Measurements from ENCODE around the gene CACNA2D2.

The CACNA2D2 gene

DNA sequence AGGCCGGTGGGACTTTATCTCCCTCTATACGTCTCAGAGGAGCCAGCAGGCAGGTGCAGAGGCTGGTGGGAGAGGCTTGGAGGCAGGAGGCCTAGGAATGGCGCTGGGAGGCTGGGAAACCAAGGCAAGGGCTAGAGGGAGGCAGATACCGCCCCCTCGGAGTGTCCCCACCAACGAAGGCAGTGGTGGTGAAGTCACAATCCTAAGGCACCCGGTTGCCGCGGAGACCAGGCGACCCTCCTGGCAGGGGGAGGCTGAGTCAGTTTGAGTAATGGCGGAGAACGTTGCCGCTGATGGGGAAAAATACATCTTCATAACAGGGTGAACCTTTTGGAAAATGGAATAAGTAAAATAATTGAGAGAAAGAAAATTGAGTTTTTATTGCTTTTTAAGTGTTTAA lies 29.9 kb upstream of the CACNA2D2 start:
- Histone ChIP-seq H3K36me3 (ENCODE audit: low read length) (no peaks in the 10 kb centered on the region), H3K4me2 (ENCODE audit: low read depth, low read length, poor library complexity, severe bottlenecking) (no peak overlapping the region), H3F3A (ENCODE audit: insufficient read depth) (no peaks in the 10 kb centered on the region), H4K20me1 (ENCODE audit: low read depth, low read length) (no peaks in the 10 kb centered on the region), H3K9me3 (ENCODE audit: insufficient read depth, low read length) (no peaks in the 10 kb centered on the region), H3K4me3 (ENCODE audit: insufficient read depth, low read length, poor library complexity, severe bottlenecking) (no peak overlapping the region), H3K27ac (ENCODE audit: low read depth, low read length) (no peak overlapping the region), H3K9me2 (replicated peaks; ENCODE audit: insufficient read depth, low read length) (no peaks in the 10 kb centered on the region), H3K79me2 (ENCODE audit: insufficient read depth, low read length) (no peaks in the 10 kb centered on the region), H3K9ac (ENCODE audit: low read length) (no peak overlapping the region), H2AFZ (ENCODE audit: low read depth, low read length, severe bottlenecking) (no peak overlapping the region), H3K27me3 (ENCODE audit: low read length) (no peaks in the 10 kb centered on the region)
- TF ChIP-seq, protein P1, sequence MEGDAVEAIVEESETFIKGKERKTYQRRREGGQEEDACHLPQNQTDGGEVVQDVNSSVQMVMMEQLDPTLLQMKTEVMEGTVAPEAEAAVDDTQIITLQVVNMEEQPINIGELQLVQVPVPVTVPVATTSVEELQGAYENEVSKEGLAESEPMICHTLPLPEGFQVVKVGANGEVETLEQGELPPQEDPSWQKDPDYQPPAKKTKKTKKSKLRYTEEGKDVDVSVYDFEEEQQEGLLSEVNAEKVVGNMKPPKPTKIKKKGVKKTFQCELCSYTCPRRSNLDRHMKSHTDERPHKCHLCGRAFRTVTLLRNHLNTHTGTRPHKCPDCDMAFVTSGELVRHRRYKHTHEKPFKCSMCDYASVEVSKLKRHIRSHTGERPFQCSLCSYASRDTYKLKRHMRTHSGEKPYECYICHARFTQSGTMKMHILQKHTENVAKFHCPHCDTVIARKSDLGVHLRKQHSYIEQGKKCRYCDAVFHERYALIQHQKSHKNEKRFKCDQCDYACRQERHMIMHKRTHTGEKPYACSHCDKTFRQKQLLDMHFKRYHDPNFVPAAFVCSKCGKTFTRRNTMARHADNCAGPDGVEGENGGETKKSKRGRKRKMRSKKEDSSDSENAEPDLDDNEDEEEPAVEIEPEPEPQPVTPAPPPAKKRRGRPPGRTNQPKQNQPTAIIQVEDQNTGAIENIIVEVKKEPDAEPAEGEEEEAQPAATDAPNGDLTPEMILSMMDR (IDR thresholded peaks at IDR 0.05; ENCODE audit: insufficient read depth, low read length, poor library complexity, severe bottlenecking), result no peak
- no peak for TF ChIP-seq EZH2phosphoT487 (conservative IDR thresholded peaks at IDR 0.05; ENCODE audit: low read length)

DNA sequence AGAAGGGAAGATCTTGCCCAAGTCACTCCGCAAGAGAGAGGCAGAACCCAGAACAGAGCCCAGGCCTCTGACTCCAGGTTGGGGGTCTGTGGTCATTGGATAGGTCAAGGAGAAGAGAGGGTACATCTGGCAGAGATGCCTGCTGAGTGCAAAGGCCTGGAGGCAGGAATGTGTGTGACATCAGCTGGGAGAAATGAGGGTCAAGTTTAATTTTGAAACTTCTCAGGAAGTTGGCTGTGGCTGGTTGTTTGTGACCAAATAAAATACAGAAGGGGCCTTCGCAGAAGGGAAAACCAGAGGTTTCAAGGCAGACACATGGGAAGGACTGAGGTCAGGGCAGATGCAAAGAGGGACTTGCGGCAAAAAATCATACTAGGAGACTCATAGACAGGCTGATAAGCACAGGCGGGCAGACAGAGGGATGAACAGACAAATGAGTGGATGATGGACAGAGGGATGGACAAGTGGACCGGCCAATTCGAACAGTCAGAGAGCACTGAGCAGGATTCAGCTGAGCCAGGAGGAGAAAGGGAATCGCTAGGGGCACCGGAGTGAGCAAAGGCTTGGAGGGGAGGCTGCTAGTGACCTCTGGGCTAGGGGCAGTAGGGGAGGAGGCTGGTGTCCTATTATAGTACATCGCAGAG lies 28.8 kb upstream of the CACNA2D2 start:
- no peaks in the 10 kb centered on the region for H3K36me3 ChIP-seq (ENCODE audit: low read length)
- no peak overlapping the region for H3K9ac ChIP-seq (ENCODE audit: low read length)
- no peaks in the 10 kb centered on the region for H3K9me2 ChIP-seq (replicated peaks; ENCODE audit: insufficient read depth, low read length)
- no peaks in the 10 kb centered on the region for H3K9me3 ChIP-seq (ENCODE audit: insufficient read depth, low read length)
- no peaks in the 10 kb centered on the region for H3K79me2 ChIP-seq (ENCODE audit: insufficient read depth, low read length)
- no peaks in the 10 kb centered on the region for H3F3A ChIP-seq (ENCODE audit: insufficient read depth)
- TF ChIP-seq, protein P1 (IDR thresholded peaks at IDR 0.05; ENCODE audit: insufficient read depth, low read length, poor library complexity, severe bottlenecking), result no peak
- no peak for TF ChIP-seq EZH2phosphoT487 (conservative IDR thresholded peaks at IDR 0.05; ENCODE audit: low read length)
- no peaks in the 10 kb centered on the region for H3K27me3 ChIP-seq (ENCODE audit: low read length)
- no peak overlapping the region for H3K27ac ChIP-seq (ENCODE audit: low read depth, low read length)
- H3K4me3 ChIP-seq (ENCODE audit: insufficient read depth, low read length, poor library complexity, severe bottlenecking), result no peak overlapping the region
- H4K20me1 ChIP-seq (ENCODE audit: low read depth, low read length), result no peaks in the 10 kb centered on the region
- H2AFZ ChIP-seq (ENCODE audit: low read depth, low read length, severe bottlenecking), result no peak overlapping the region
- no peak overlapping the region for H3K4me2 ChIP-seq (ENCODE audit: low read depth, low read length, poor library complexity, severe bottlenecking)

DNA sequence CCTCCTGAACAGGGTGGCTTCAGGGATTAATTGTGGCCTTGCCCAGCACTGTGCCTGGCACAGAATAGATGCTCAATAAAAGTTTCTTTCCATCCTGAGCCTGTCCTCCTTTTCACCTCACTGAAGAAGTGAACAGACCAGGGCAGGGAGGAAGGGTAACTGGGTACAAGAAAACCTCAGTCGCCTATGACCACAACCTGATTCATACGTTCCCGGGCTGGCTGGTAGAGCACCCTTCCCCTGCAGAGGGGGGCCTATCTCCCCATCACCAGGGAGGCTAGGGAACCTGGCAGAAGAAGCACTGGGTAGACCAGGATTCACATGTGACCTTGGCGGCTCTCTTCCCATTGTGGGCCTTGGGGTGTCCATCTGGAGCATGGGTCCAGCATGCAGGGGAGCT lies 27.8 kb upstream of the CACNA2D2 start:
- H3K9ac ChIP-seq (ENCODE audit: low read length), result no peak overlapping the region
- H3K9me3 ChIP-seq (ENCODE audit: insufficient read depth, low read length), result no peaks in the 10 kb centered on the region
- no peak overlapping the region for H3K4me2 ChIP-seq (ENCODE audit: low read depth, low read length, poor library complexity, severe bottlenecking)
- H3K79me2 ChIP-seq (ENCODE audit: insufficient read depth, low read length), result no peaks in the 10 kb centered on the region
- H3K27ac ChIP-seq (ENCODE audit: low read depth, low read length), result no peak overlapping the region
- no peaks in the 10 kb centered on the region for H3K36me3 ChIP-seq (ENCODE audit: low read length)
- TF ChIP-seq, protein P1 (IDR thresholded peaks at IDR 0.05; ENCODE audit: insufficient read depth, low read length, poor library complexity, severe bottlenecking), result no peak
- no peak for TF ChIP-seq EZH2phosphoT487 (conservative IDR thresholded peaks at IDR 0.05; ENCODE audit: low read length)
- H2AFZ ChIP-seq (ENCODE audit: low read depth, low read length, severe bottlenecking), result no peak overlapping the region
- no peaks in the 10 kb centered on the region for H3F3A ChIP-seq (ENCODE audit: insufficient read depth)
- no peaks in the 10 kb centered on the region for H3K9me2 ChIP-seq (replicated peaks; ENCODE audit: insufficient read depth, low read length)
- H4K20me1 ChIP-seq (ENCODE audit: low read depth, low read length), result no peaks in the 10 kb centered on the region
- H3K4me3 ChIP-seq (ENCODE audit: insufficient read depth, low read length, poor library complexity, severe bottlenecking), result no peak overlapping the region
- no peaks in the 10 kb centered on the region for H3K27me3 ChIP-seq (ENCODE audit: low read length)

All from SU-DHL-6 (cell line).